ENCODE results near the gene TBC1D10B.
"Not testable (repeated sequence)": the region's sequence is repeated elsewhere in the genome, so short reads cannot be mapped to it uniquely, and the experiment has no call there.

The TBC1D10B gene

GRCh38 chr16:30318647-30319046, 51.6 kb downstream of the TBC1D10B start:
- not testable (repeated sequence) for DNase-seq

- not testable (repeated sequence) for DNase-seq
These were observed 59.4 kb downstream of the TBC1D10B start for GRCh38 chr16:30310937-30311336.

- not testable (repeated sequence) for DNase-seq
These were observed 61.0 kb downstream of the TBC1D10B start for GRCh38 chr16:30309255-30309654.

All from activated gamma-delta T cell (primary cell).